ENCODE data around the gene PGA4.

DNA sequence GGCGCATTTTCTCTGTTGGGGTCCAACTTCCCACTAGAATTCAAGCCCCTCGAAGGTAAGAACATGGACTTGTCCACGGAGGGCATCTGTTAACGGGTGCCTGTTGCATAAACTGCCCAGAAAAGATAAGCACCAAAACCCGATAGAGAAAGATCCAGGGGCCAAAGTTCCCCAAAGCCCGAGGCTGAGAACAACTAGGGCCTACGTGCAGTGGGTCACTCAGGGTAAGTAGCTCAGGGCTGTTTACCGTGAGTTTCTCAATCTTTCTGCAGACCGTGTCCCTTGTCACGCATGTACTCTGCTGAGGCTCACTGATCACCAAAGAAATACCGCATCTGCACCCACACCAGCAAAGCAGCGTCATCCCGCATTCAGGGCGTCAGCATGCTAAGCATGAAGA lies 43.2 kb downstream of the PGA4 start:
- no peak for TF ChIP-seq ZBTB8A (IDR thresholded peaks at IDR 0.05; ENCODE audit: partially characterized antibody)
- TF ChIP-seq MCM2 (IDR thresholded peaks at IDR 0.05; ENCODE audit: low read depth), result no peak
- no peak for TF ChIP-seq POLR2A (conservative IDR thresholded peaks at IDR 0.05)
- TF ChIP-seq FOXJ2 (tag; IDR thresholded peaks at IDR 0.05), result no peak
- no peak for TF ChIP-seq ZNF274 (IDR thresholded peaks at IDR 0.05; ENCODE audit: borderline replicate concordance, low read depth, low read length)
- TF ChIP-seq EP300 (IDR thresholded peaks at IDR 0.05; ENCODE audit: low read length), result no peak
- TF ChIP-seq ZNF24 (IDR thresholded peaks at IDR 0.05), result no peak
- TF ChIP-seq YY1 (IDR thresholded peaks at IDR 0.05; ENCODE audit: borderline replicate concordance in 1 of 3, control insufficient read depth in 1 of 3, extremely low read depth in 1 of 3, insufficient read depth in 3 of 3, insufficient read length in 1 of 3, insufficient replicate concordance in 2 of 3, low read depth in 1 of 3, low read length in 2 of 3), result no peak
- no peak for TF ChIP-seq U2AF2 (optimal IDR thresholded peaks at IDR 0.05; ENCODE audit: low read depth, low read length)
- TF ChIP-seq, protein P1, sequence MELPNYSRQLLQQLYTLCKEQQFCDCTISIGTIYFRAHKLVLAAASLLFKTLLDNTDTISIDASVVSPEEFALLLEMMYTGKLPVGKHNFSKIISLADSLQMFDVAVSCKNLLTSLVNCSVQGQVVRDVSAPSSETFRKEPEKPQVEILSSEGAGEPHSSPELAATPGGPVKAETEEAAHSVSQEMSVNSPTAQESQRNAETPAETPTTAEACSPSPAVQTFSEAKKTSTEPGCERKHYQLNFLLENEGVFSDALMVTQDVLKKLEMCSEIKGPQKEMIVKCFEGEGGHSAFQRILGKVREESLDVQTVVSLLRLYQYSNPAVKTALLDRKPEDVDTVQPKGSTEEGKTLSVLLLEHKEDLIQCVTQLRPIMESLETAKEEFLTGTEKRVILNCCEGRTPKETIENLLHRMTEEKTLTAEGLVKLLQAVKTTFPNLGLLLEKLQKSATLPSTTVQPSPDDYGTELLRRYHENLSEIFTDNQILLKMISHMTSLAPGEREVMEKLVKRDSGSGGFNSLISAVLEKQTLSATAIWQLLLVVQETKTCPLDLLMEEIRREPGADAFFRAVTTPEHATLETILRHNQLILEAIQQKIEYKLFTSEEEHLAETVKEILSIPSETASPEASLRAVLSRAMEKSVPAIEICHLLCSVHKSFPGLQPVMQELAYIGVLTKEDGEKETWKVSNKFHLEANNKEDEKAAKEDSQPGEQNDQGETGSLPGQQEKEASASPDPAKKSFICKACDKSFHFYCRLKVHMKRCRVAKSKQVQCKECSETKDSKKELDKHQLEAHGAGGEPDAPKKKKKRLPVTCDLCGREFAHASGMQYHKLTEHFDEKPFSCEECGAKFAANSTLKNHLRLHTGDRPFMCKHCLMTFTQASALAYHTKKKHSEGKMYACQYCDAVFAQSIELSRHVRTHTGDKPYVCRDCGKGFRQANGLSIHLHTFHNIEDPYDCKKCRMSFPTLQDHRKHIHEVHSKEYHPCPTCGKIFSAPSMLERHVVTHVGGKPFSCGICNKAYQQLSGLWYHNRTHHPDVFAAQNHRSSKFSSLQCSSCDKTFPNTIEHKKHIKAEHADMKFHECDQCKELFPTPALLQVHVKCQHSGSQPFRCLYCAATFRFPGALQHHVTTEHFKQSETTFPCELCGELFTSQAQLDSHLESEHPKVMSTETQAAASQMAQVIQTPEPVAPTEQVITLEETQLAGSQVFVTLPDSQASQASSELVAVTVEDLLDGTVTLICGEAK (IDR thresholded peaks at IDR 0.05), result no peak
- TF ChIP-seq, protein P1 (CRISPR knock-in tag; IDR thresholded peaks at IDR 0.05), result no peak
- TF ChIP-seq, protein P2, sequence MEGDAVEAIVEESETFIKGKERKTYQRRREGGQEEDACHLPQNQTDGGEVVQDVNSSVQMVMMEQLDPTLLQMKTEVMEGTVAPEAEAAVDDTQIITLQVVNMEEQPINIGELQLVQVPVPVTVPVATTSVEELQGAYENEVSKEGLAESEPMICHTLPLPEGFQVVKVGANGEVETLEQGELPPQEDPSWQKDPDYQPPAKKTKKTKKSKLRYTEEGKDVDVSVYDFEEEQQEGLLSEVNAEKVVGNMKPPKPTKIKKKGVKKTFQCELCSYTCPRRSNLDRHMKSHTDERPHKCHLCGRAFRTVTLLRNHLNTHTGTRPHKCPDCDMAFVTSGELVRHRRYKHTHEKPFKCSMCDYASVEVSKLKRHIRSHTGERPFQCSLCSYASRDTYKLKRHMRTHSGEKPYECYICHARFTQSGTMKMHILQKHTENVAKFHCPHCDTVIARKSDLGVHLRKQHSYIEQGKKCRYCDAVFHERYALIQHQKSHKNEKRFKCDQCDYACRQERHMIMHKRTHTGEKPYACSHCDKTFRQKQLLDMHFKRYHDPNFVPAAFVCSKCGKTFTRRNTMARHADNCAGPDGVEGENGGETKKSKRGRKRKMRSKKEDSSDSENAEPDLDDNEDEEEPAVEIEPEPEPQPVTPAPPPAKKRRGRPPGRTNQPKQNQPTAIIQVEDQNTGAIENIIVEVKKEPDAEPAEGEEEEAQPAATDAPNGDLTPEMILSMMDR (IDR thresholded peaks at IDR 0.05 in 2 of 3, conservative IDR thresholded peaks at IDR 0.05 in 1 of 3; ENCODE audit: insufficient read depth in 2 of 3, low read depth in 1 of 3, low read length in 3 of 3), result no peak

All from K562 (cell line).